Heart left ventricle (tissue), 16 donors: ENCODE measurements around the gene BNC2. TPM values are rescaled to one million over a fixed set of nuclear protein-coding genes. Genes with fewer than 3 reads are reported as not detected.

Experiments used
- ATAC-seq, 4 donors: fragments of 200-7000 bp; cut with Tn5 transposase; one replicate each; pipeline ENCODE4 v1.9.1; 2020 to 2022; ENCODE audit warnings: moderate library complexity in 4 of 4, mild to moderate bottlenecking in 3 of 4, moderate number of reproducible peaks in 1 of 4
- DNase-seq, 5 donors: peaks; one replicate each; pipeline ENCODE4 v3.0.0-alpha.2; 2020
- H3K27ac ChIP-seq, 12 donors: fragments of 200-600 bp; sonication (generic) in 4 of 12; one replicate each; pipeline versions ENCODE4 v1.5.0 to v1.8.0; 2016 to 2022; ENCODE audit warnings: mild to moderate bottlenecking in 2 of 12
- H3K27me3 ChIP-seq, 9 donors: fragments of 200-600 bp; sonication (generic) in 2 of 9; one replicate each; pipeline versions ENCODE4 v1.5.1 to v1.8.0; 2016 to 2022; ENCODE audit warnings: mild to moderate bottlenecking in 3 of 9
- H3K36me3 ChIP-seq, 9 donors: fragments of 200-600 bp; sonication (generic) in 2 of 9; one replicate each; pipeline versions ENCODE4 v1.5.0 to v1.8.0; 2018 to 2022; ENCODE audit warnings: mild to moderate bottlenecking in 2 of 9
- H3K4me1 ChIP-seq, 12 donors: fragments of 200-600 bp; sonication (generic) in 4 of 12; one replicate each; pipeline versions ENCODE4 v1.5.0 to v1.8.0; 2016 to 2022; ENCODE audit warnings: mild to moderate bottlenecking in 3 of 12
- H3K4me3 ChIP-seq, 12 donors: fragments of 200-600 bp; sonication (generic) in 4 of 12; one replicate each; pipeline versions ENCODE4 v1.5.0 to v1.8.0; 2017 to 2022; ENCODE audit warnings: mild to moderate bottlenecking in 9 of 12, moderate library complexity in 4 of 12
- H3K9me3 ChIP-seq, 12 donors: fragments of 200-600 bp; sonication (generic) in 4 of 12; one replicate each; pipeline versions ENCODE4 v1.5.0 to v1.8.0; 2016 to 2022; ENCODE audit warnings: mild to moderate bottlenecking in 1 of 12
- CTCF ChIP-seq, 12 donors: fragments of 200-600 bp; sonication (generic) in 4 of 12; IDR thresholded peaks; one replicate each; pipeline versions ENCODE4 v1.5.0 to v1.8.0; 2018 to 2022; ENCODE audit warnings: antibody characterized with exemption in 12 of 12, mild to moderate bottlenecking in 5 of 12
- POLR2A ChIP-seq, 2 donors: fragments of 450-650 bp; IDR thresholded peaks; one replicate each; pipeline ENCODE4 v1.6.1; 2017; ENCODE audit warnings: antibody characterized with exemption in 2 of 2, mild to moderate bottlenecking in 2 of 2, moderate library complexity in 2 of 2
- WGBS, 4 donors: extraction: QIAGEN DNeasy Blood & Tissue Kit in 2 of 4; methylation state at CpG; one replicate each; pipeline versions ENCODE4 v1.1.5 to v1.1.7; 2013 to 2018; 5-methylcytosine and 5-hydroxymethylcytosine counted together
- intact Hi-C, 10 donors: fragments of 100-400 bp; cut with DNase I; formaldehyde crosslinking; loops; one replicate each; pipeline versions ENCODE4 v1.11.1 to v1.14.2; 2022
- polyA plus RNA-seq, 2 donors: library from polyadenylated mRNA; stranded (reverse); fragments of 200-250 nt; gene quantifications; one replicate each; pipeline ENCODE4 v1.2.3, GENCODE V29; 2013
- total RNA-seq, 9 donors: library from RNA; depleted of rRNA in 2 of 9; stranded (reverse); fragments of >200 nt in 2 of 9; fragmentation: NEBNext Ultra II Directional in 3 of 9; extraction: Animal tissue kit (Norgen Biotek cat#: 25700) in 3 of 9; gene quantifications; one replicate each; pipeline versions ENCODE4 v1.1.0 to v1.2.4, GENCODE V29; 2016 to 2023
- donor health status: ischemic (EF 13 %, LVEDD 7.1; RV severe dilation, severe dysfunction).
- donor health status: healthy with polysubstance abuse.
- donor health status: DM: no; HTN: yes; CAD: no.
- donor health status: DM: no; HTN: no; CAD: no.
- donor health status: ischemic (EF 25% LVEDD 6.9; RV normal size, moderate dysfunction).
- donor health status: ischemic (EF 25% LVEDD 5.7; RV mildly dilated, moderate dysfunction).
- donor health status: healthy.
- donor health status: DM: yes; HTN: yes; CAD: no.
- donor health status: ischemic (EF 35%, LVEDD 5.7; RV mildly dilated, moderate dysfunction).
- donor health status: nonischemic (EF 11% LVEDD 7.7; RV severe dilation, severe dysfunction).
- donor health status: DM: yes; HTN: yes; CAD: no.
- donor health status: PGD.
- donor health status: ischemic (EF 29% LVEDD 5.4; RV normal size, mild dysfunction).
- donor health status: nonischemic (EF 23%, LVEDD 6.1; RV moderate dilation, normal function).

The BNC2 gene
- total and polyA plus RNA-seq, 11 donors: 0.38 to 27.1 (median 3.8) TPM

DNA sequence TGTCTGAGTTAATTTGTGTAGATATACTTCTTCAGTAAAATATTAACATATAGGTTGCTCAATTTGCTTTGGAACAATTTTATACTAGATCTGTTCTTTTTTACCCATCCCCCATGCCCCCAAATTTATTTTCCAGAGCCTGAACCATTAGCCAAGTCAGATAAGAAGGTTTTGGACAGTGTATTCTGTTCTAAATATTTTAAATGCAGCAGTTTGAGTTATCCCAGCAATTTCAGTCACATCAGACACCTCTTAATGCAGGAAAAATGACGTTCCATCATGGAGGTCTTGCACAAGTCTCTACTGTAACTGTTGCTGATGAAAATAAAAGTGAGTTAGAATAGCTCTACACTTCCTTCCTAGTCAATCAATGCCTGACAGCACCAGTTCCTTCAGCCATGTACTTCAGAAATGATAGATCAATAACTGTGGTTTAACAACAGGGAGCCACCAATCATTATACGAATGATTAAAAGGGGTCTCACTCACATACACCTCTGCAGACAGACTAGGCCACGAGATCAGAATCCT is 215.8 kb downstream of the BNC2 start:
- H3K36me3 ChIP-seq: no peaks in the 10 kb centered on the region
- H3K4me1 ChIP-seq: peaks cover 0 to 20% (median 0%) of the 10 kb centered on the region in 12 donors
- H3K27ac ChIP-seq: peak overlapping the region in 1 of 12 donors; percentile 37
- intact Hi-C loops: no loop called here
- no peak for ATAC-seq
- 85 to 89% (median 86%) methylated on average over 3 of the region's 3 CpGs for WGBS, 4 donors
- no peak for DNase-seq
- TF ChIP-seq CTCF (IDR thresholded peaks at IDR 0.05) (no peak), POLR2A (IDR thresholded peaks at IDR 0.05) (no peak)
- no peak overlapping the region for H3K4me3 ChIP-seq
- H3K27me3 ChIP-seq: no peaks in the 10 kb centered on the region
- no peaks in the 10 kb centered on the region for H3K9me3 ChIP-seq

DNA sequence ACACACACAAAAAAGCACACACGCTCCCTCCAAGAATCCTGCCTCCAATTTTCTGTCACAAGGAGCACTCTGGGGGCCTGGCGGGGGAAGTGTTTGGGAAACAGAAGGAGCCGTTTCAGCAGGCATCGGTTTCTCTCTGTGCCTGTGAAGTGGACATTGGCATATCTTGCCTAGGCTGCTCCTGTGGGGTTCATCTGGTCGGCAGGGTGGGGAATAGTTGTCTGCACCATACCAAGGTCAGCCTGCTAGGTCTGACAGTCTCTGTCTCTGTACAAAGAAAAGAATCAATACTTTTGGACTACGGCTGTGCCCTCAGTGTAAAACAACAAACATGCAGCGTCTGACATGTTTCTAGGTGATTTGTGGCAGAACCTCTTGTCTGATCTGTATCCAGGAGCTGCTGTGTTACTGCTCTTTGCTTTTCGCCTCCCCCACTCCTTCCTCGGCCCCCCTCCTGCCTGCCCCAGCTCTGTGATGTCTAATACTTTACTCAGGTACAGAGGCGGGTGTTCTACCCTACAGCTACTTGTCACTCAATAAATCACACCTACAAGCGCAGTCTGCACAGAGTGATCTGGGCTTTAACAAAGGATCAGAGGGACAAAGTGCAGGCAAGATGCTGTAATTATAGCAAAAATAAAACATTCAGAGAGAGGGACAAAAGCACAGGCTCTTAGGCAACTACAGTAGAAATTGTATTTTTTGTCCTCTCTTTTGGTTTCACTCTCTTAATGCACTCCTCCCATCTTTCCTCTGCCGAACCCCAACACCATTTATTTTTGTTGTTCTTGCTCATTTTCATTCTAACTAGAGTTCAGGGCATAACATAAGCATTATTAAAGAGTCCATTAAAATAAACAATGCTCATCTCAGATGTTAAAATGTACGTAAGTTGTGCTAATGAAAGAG is 216.7 kb downstream of the BNC2 start:
- peaks cover 0 to 20% (median 0%) of the 10 kb centered on the region in 12 donors for H3K4me1 ChIP-seq
- H3K27ac ChIP-seq: peak overlapping the region in 6 of 12 donors; percentile 8 to 59 (median 34)
- TF ChIP-seq POLR2A (IDR thresholded peaks at IDR 0.05) (no peak), CTCF (IDR thresholded peaks at IDR 0.05) (no peak)
- peak in 2 of 5 donors; percentile 28 to 30 for DNase-seq
- peak overlapping the region in 7 of 12 donors; percentile 17 to 49 (median 28) for H3K4me3 ChIP-seq
- intact Hi-C loops: no loop called here
- H3K27me3 ChIP-seq: no peaks in the 10 kb centered on the region
- WGBS, 4 donors: 45 to 60% (median 54%) methylated on average over 13 of the region's 13 CpGs
- no peaks in the 10 kb centered on the region for H3K36me3 ChIP-seq
- no peaks in the 10 kb centered on the region for H3K9me3 ChIP-seq
- peak in 3 of 4 donors; percentile 24 to 44 (median 28) for ATAC-seq

GRCh38 chr9:16652582-16652981 is 217.9 kb downstream of the BNC2 start:
- ATAC-seq (no peak), DNase-seq (no peak)
- intact Hi-C loops: no loop called here
- Histone ChIP-seq H3K36me3 (no peaks in the 10 kb centered on the region), H3K27me3 (no peaks in the 10 kb centered on the region), H3K27ac (peak overlapping the region in 2 of 12 donors; percentile 14 to 59), H3K9me3 (no peaks in the 10 kb centered on the region), H3K4me1 (peaks cover 0 to 18% (median 0%) of the 10 kb centered on the region in 12 donors), H3K4me3 (peak overlapping the region in 1 of 12 donors; percentile 42)
- TF ChIP-seq POLR2A (IDR thresholded peaks at IDR 0.05) (no peak), CTCF (IDR thresholded peaks at IDR 0.05) (no peak)
- WGBS, 4 donors: 65 to 73% (median 69%) methylated on average over 4 of the region's 4 CpGs

GRCh38 chr9:16651446-16651964 is 219.0 kb downstream of the BNC2 start:
- no peak for DNase-seq
- H3K9me3 ChIP-seq: no peaks in the 10 kb centered on the region
- no peak overlapping the region for H3K4me3 ChIP-seq
- intact Hi-C loops: no loop called here
- no peak for ATAC-seq
- WGBS, 4 donors: 89 to 95% (median 92%) methylated on average over 5 of the region's 5 CpGs
- H3K27me3 ChIP-seq: no peaks in the 10 kb centered on the region
- TF ChIP-seq POLR2A (IDR thresholded peaks at IDR 0.05) (no peak), CTCF (IDR thresholded peaks at IDR 0.05) (no peak)
- no peaks in the 10 kb centered on the region for H3K36me3 ChIP-seq
- H3K4me1 ChIP-seq: peaks cover 0 to 11% (median 0%) of the 10 kb centered on the region in 12 donors
- H3K27ac ChIP-seq: peak overlapping the region in 1 of 12 donors; percentile 59
